K562 (cell line): ENCODE data around the gene TMEM168. TPM values are rescaled to one million over a fixed set of nuclear protein-coding genes. Genes with fewer than 3 reads are reported as not detected.

Experiments used
- BCOR ChIP-seq: fragments of 450-650 bp; IDR thresholded peaks from 2 replicates; pipeline ENCODE4 v1.6.1; 2016
- EP300 ChIP-seq: IDR thresholded peaks from 2 replicates; pipeline ENCODE4 v1.6.1; 2012; ENCODE audit warnings: low read length, improper control_type of control experiment
- GATAD2B ChIP-seq: fragments of 450-650 bp; IDR thresholded peaks from 2 replicates; pipeline ENCODE4 v1.6.1; 2017; ENCODE audit warnings: mild to moderate bottlenecking, borderline replicate concordance
- HDAC1 ChIP-seq, 2 experiments: fragments of 450-650 bp; IDR thresholded peaks; 2 replicates each; pipeline ENCODE4 v1.6.1; 2016 to 2017; ENCODE audit warnings: inconsistent platforms in 1 of 2, mild to moderate bottlenecking in 1 of 2, moderate library complexity in 1 of 2
- HDAC3 ChIP-seq: fragments of 450-650 bp; IDR thresholded peaks from 2 replicates; pipeline ENCODE4 v1.6.1; 2018; ENCODE audit warnings: borderline replicate concordance, mild to moderate bottlenecking, moderate library complexity; ENCODE audit not compliant: partially characterized antibody
- ILF3 ChIP-seq: fragments of 450-650 bp; IDR thresholded peaks from 2 replicates; pipeline ENCODE4 v1.6.1; 2018; ENCODE audit warnings: antibody characterized with exemption, mild to moderate bottlenecking, moderate library complexity, borderline replicate concordance
- MITF ChIP-seq: IDR thresholded peaks from 2 replicates; pipeline ENCODE4 v1.6.1; 2014; ENCODE audit warnings: antibody characterized with exemption
- RNF2 ChIP-seq: sonication (generic); IDR thresholded peaks from 2 replicates; pipeline ENCODE4 v1.6.1; 2016
- TAF1 ChIP-seq: IDR thresholded peaks from 2 replicates; pipeline ENCODE4 v1.6.1; 2011; ENCODE audit warnings: mild to moderate bottlenecking, low read length, moderate library complexity; ENCODE audit not compliant: insufficient read depth, control insufficient read depth, severe bottlenecking; ENCODE audit errors: extremely low read depth
- UBTF ChIP-seq, 2 experiments: IDR thresholded peaks; 2 replicates each; pipeline ENCODE4 v1.6.1; 2012; ENCODE audit warnings: improper control_type of control experiment in 2 of 2, low read depth in 2 of 2, low read length in 2 of 2, borderline replicate concordance in 1 of 2
- ZNF197 ChIP-seq: fragments of 200-800 bp; sonication (Bioruptor generic); IDR thresholded peaks from 2 replicates; pipeline ENCODE4 v1.6.1; 2016; ENCODE audit warnings: low read depth, missing genetic modification characterization, missing compliant biosample characterization
- ZNF408 ChIP-seq: fragments of 250-450 bp; sonication (Bioruptor Pico); IDR thresholded peaks from 2 replicates; pipeline ENCODE4 v1.4.0; 2020; ENCODE audit warnings: low read depth, mild to moderate bottlenecking, moderate library complexity
- ZNF445 ChIP-seq: fragments of 250-450 bp; sonication (Bioruptor Pico); IDR thresholded peaks from 2 replicates; pipeline ENCODE4 v1.4.0; 2020; ENCODE audit warnings: low read depth, mild to moderate bottlenecking, moderate library complexity
- ZNF57 ChIP-seq: fragments of 450-650 bp; formaldehyde crosslinking; IDR thresholded peaks from 2 replicates; pipeline ENCODE4 v1.4.0; 2020; ENCODE audit warnings: mild to moderate bottlenecking, moderate library complexity
- ZNF644 ChIP-seq: fragments of 200-800 bp; sonication (Bioruptor generic); IDR thresholded peaks from 2 replicates; pipeline ENCODE4 v1.6.1; 2016; ENCODE audit warnings: low read depth, missing genetic modification characterization, missing compliant biosample characterization
- ZNF655 ChIP-seq: fragments of 250-450 bp; sonication (Bioruptor Pico); IDR thresholded peaks from 2 replicates; pipeline ENCODE4 v1.5.0; 2021
- polyA plus RNA-seq, 8 experiments: library from polyadenylated mRNA; depleted of rRNA in 4 of 8; stranded (reverse) in 5 of 8; unstranded in 3 of 8; fragments of >200 nt; fragmentation: Nextera tagmentation in 2 of 8; fragmentation: Illumina TruSeq in 1 of 8; extraction: Ambion mirVana in 2 of 8; extraction: Trizol in 1 of 8; gene quantifications; 2 replicates each; pipeline versions ENCODE4 v1.2.1 to v1.2.3, GENCODE V29; 2011 to 2014; ENCODE audit warnings: inconsistent platforms in 1 of 8, missing spikeins in 1 of 8
- total RNA-seq, 7 experiments: library from RNA; depleted of rRNA in 6 of 7; stranded (reverse); fragments of >200 nt in 6 of 7; fragmentation: Illumina TruSeq in 2 of 7; extraction: Trizol in 2 of 7; gene quantifications; 2 replicates each; pipeline versions ENCODE4 v1.2.1 to v1.2.3, GENCODE V29; 2011 to 2021; ENCODE audit warnings: low replicate concordance in 1 of 7

Gene TMEM168
- total and polyA plus RNA-seq, 9 of the 15 experiments (the other 6 are each of a cell fraction or from before 2014, with no cell fraction given), result 19.7 to 50.7 (median 25.4) TPM

GRCh38 chr7:112789453-112789816, 758 bp downstream of the TMEM168 start (continued):
- TF ChIP-seq TAF1, result no peak
- TF ChIP-seq UBTF (IDR thresholded peaks at IDR 0.05; ENCODE audit: borderline replicate concordance in 1 of 2, low read depth in 2 of 2, low read length in 2 of 2), result no peak
- TF ChIP-seq ZNF57 (CRISPR knock-in tag), result no peak
- no peak for TF ChIP-seq ZNF408 (CRISPR knock-in tag)
- peak; percentile 32; the same call in 1 of the 2 replicates for TF ChIP-seq GATAD2B
- peak; percentile 20; the same call in 1 of the 2 replicates for TF ChIP-seq ZNF644 (tag)
- no peak for TF ChIP-seq BCOR
- TF ChIP-seq HDAC1 (IDR thresholded peaks at IDR 0.05), result no peak
- TF ChIP-seq HDAC3, result peak; percentile 23
- no peak for TF ChIP-seq ZNF445 (CRISPR knock-in tag)
- no peak for TF ChIP-seq MITF
- TF ChIP-seq ILF3, result 0 out of 2 replicates have a peak, but pooled peaks have one; percentile 15
- TF ChIP-seq RNF2, result no peak
- TF ChIP-seq ZNF197 (CRISPR knock-in tag), result 0 out of 2 replicates have a peak, but pooled peaks have one; percentile 18
- no peak for TF ChIP-seq ZNF655 (CRISPR knock-in tag)
- no peak for TF ChIP-seq EP300
